ENCODE data around the gene CA12. TPM values are rescaled to one million over a fixed set of nuclear protein-coding genes. Genes with fewer than 3 reads are reported as not detected.

The CA12 gene
- total and polyA plus RNA-seq, 2 of the 8 experiments (the other 6 are each of a cell fraction or from before 2014, with no cell fraction given) = 4.7 to 4.9 TPM

DNA sequence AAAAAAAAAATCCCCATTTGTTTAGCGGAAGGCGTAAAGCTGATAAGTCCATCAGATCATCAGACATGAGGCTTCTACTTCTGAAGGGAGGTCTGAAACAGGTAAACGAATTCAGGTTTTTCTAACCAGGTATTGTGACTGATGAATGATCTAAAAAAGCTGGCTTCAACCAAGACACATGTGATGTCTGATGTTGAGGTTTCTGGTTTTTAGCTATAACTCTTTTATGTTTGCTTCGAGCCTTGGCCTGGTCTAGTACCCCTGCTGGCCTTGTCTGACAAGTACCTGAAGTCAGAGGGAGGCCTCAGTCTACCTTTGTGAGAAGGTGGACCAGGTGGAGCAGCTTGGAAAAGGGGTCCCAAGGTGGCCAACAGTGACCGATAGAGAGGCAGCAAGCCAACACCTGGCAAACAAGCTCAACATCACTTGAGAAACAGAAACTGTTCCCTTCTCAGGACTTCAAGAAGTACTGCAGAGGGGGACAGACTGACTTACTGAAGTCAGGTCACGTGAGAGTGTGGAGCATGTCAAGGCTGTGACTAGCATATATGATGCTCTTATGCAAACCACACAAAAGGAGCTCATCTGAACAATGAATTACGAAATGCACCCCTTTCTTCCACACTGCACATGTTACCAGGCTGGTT is 33.0 kb upstream of the CA12 start (continued):
- TF ChIP-seq KDM5A (IDR thresholded peaks at IDR 0.05; ENCODE audit: low read length) (no peak), RNF2 (IDR thresholded peaks at IDR 0.05; ENCODE audit: borderline replicate concordance, low read depth, low read length, missing control alignments, poor library complexity, severe bottlenecking) (no peak), GTF2F1 (IDR thresholded peaks at IDR 0.05; ENCODE audit: borderline replicate concordance, low read depth, low read length) (no peak)
